Activated T-cell treated with anti-CD3 and anti-CD28 coated beads for 1 hour (primary cell): ENCODE data around the gene ZBTB37.
A peak's percentile ranks its signal among the peaks of the same experiment; 100 is the strongest.
"Not testable (repeated sequence)": the region's sequence is repeated elsewhere in the genome, so short reads cannot be mapped to it uniquely, and the experiment has no call there.

Experiments used
- DNase-seq: peaks from one replicate; pipeline ENCODE4 v3.0.0-alpha.2; 2020; ENCODE audit warnings: low read depth

Gene ZBTB37

DNA sequence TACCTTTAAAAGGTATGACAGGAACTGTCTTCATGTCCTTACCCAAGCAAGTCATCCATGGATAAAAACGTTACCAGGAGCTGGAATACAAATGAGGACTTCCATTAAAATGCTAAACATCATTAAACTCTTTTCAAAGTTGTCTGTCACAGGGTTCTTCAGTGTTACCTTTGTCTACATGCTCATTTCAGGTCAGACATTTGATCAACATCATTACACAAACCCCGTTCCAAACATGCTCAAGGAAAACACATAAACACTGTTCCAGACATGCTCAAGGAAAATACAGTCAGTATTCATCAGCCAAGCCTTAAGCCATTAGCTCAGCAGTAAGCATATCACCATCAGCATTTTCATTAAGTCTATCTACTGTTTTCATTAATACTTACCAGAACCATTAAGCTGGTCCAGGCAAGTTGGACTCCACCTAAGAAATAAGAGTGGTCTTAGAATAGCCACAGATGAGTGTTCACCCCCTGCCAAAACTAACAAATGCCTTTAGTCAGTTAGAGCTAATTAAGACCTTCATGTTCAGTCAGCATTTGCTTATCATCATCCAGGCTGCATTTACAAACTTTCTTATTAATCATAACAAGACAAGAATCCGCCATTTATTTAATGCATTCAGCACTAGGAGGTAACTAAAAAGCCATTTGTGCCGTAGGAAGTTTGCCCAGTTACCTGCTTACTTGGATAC is 2.6 kb upstream of the ZBTB37 start:
- DNase-seq = no peak

GRCh38 chr1:173866413-173867115 is 1.6 kb upstream of the ZBTB37 start:
- DNase-seq = no peak

DNA sequence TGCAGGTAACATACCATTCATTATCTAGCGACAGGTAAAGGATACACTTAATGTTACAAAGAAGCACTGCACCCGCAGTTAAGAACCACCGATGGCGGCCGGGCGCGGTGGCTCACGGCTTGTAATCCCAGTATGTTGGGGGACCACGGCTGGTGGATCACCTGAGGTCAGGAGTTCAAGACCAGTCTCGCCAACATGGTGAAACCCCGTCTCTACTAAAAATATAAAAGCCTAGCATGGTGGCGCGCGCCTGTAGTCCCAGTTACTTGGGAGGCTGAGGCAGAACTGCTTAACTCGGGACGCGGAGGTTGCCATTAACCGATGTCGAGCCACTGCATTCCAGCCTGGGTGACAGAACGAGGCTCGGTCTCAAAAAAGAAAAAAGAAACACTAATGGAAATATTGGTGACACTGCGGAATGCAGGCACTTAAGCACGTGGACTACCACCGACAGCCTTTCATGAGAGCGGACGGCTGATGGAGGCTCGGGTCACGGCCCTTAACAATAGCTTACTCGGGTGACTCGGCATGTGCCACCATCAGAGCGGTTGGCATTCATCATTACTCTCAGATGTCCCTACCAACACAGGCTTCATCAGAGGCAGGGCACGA is 933 bp upstream of the ZBTB37 start:
- no peak for DNase-seq

- DNase-seq = peak; percentile 98
Observed at GRCh38 chr1:173867753-173868265, 371 bp upstream of the ZBTB37 start, which contains the start of gene GAS5. Gene GAS5 (minus strand): TSS chr1:173867989.

DNA sequence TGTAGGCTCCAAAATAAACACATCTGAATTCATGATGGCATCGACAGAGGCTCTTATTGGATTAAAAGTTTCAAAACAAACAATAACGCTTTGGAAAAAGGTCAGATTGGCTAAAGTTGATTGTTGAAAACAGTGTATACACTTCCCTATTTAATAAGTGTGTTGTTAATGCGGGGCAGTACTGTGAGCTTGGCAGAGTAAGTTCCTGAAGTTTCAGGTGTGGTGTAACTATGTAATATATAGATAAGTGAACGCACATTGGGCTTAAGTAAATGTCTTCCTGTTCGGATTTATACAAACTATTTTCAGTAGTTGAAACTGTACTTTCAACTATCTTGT is 810 bp downstream of the ZBTB37 start:
- no peak for DNase-seq

DNA sequence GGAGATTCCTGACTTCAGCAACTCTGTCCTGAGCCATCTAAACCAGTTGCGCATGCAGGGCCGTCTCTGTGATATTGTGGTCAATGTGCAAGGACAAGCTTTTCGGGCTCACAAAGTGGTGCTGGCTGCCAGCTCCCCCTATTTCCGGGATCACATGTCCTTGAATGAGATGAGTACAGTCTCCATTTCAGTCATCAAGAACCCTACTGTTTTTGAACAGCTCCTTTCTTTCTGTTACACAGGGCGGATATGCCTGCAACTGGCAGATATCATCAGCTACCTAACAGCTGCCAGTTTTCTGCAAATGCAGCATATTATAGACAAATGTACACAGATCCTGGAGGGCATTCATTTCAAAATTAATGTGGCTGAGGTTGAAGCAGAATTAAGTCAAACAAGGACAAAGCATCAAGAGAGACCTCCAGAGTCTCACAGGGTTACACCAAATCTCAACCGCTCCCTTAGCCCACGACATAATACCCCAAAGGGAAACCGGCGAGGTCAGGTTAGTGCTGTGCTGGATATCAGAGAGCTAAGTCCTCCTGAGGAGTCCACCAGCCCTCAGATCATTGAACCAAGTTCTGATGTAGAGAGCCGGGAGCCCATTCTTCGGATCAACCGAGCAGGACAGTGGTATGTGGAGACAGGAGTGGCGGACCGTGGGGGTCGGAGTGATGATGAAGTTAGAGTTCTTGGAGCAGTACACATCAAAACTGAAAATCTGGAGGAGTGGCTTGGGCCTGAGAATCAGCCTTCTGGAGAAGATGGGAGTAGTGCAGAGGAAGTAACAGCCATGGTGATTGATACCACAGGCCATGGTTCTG is 2.3 kb downstream of the ZBTB37 start:
- DNase-seq = no peak

DNA sequence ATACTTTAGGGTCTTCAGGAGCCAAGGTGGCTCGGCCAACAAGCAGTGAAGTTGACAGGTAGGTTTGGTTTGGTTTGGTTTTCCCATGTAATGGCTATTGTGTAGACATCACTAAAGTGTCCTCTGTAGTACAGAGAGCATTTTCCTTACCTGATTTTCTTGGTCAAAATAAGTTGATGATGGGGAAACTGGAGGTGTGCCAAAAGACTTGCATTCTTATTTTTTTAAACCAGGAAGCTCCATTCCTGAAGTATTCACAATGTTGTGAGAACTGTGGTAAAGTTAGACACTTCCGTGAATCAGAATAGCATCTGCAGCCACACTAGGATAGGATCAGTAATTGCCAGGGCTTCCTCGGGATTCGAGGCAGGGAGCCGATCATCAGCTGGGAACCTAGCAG is 2.9 kb downstream of the ZBTB37 start:
- DNase-seq = no peak

- no peak for DNase-seq
Observed at GRCh38 chr1:173871500-173871899, 3.3 kb downstream of the ZBTB37 start.

GRCh38 chr1:173876732-173877131 is 8.6 kb downstream of the ZBTB37 start:
- no peak for DNase-seq

GRCh38 chr1:173878251-173878650 is 10.1 kb downstream of the ZBTB37 start:
- no peak for DNase-seq

DNA sequence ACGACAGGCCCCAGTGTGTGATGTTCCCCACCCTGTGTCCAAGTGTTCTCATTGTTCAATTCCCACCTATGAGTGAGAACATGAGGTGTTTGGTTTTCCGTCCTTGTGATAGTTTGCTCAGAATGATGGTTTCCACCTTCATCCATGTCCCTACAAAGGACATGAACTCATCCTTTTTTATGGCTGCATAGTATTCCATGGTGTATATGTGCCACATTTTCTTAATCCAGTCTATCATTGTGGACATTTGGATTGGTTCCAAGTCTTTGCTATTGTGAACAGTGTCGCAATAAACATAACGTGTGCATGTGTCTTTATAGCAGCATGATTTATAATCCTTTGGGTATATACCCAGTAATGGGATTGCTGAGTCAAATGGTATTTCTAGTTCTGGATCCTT is 12.9 kb downstream of the ZBTB37 start:
- not testable (repeated sequence) for DNase-seq

- DNase-seq = no peak
Observed at GRCh38 chr1:173884701-173885100, 16.5 kb downstream of the ZBTB37 start.

DNA sequence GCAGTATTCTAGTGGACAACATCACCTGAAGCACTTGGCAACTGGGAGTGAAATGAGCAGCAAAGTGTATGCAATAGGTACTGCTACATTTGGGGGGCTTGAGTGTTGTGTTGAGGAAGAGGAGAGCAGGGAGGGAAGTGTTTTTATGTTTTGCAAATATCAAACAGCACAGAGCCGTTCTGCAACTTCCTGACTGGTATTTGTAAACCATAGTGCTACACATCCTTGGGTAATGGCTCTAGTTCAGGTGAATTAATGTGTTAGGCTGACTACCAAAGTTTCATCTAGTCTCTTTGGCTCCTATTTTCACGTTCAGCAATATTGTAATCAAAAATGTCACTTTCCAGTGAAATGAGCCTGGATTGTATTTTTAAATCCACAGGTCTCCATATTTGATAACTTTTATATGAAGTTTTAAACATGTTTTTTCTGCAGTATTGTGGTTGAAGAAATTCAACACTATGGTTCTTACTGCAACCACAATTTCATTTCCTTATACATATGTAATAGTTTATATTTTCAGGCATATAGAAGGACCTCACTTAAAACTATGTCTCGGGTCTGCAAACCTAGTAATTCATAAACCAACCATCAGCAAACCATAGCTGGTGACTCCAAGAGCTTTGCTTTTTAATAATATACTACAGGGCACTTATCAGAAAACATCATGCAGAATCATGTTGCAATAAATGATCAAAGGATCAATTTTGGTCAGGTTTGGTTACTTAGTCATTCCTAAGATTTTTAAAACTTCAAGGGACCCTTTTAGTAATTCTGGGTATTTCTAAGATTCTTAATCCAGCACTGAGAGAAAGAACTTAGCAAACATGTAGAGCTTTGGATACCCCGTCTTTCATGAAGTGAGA is 18.8 kb downstream of the ZBTB37 start:
- no peak for DNase-seq

GRCh38 chr1:173887627-173888026 is 19.4 kb downstream of the ZBTB37 start:
- no peak for DNase-seq

DNA sequence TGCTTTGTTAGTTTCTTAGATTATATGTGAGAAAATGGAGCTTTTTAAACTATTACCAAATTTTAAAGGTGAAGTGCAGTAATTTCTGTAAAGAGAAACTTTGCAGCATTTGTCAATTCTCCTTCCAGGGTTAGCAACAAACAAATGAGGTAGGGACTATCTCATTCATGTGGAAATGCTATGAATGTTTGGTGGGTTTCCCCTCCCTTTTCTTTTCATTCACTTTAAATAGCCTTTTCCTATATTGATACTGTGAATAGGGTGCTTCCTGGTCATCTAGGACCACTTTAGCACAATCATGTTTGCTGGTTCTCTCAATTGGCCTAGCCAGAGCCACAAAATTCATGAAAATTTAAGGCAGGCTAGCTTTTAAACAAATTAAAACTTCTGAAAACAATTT is 20.6 kb downstream of the ZBTB37 start:
- DNase-seq = no peak

- no peak for DNase-seq
Observed at GRCh38 chr1:173889885-173890284, 21.7 kb downstream of the ZBTB37 start.

DNA sequence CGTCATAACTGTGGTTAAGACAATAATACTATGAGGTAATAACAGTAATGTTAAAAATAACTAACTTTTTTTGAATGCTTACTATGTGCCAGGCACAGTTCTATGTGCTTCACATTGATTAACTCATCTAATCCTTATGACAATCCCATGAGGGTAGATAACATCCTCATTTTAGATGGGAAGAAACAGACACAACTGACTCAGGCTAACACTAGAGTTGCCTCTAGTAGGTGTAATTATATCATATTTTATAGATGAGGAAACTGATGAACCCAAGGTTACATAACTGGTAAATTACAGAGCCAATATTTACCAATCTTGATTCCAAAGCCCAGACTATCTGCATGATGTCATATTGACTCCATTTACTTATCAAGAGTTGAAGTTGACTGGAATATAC is 25.4 kb downstream of the ZBTB37 start:
- no peak for DNase-seq

- DNase-seq = no peak
Observed at GRCh38 chr1:173894189-173894588, 26.0 kb downstream of the ZBTB37 start.

DNA sequence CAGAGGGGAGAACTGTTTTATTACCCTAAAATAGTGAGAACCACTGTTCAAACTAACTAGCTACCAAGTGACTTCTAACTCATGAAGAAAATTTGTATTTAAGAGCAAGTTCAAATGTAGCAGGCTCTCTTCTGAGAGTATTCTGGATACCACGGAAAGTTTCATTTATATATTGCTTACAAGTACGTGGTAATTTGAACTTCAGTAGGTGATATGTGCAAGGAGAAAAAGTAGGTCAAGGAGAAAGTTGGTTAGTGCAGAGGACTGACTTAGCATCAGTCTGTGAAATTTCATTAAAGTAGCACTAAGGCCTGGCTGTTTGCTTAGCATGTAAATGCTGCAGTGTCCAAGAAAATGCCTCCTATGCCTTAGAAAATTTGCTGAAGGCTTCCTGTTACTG is 32.2 kb downstream of the ZBTB37 start:
- DNase-seq = no peak

GRCh38 chr1:173900992-173901391 is 32.8 kb downstream of the ZBTB37 start:
- DNase-seq = no peak

DNA sequence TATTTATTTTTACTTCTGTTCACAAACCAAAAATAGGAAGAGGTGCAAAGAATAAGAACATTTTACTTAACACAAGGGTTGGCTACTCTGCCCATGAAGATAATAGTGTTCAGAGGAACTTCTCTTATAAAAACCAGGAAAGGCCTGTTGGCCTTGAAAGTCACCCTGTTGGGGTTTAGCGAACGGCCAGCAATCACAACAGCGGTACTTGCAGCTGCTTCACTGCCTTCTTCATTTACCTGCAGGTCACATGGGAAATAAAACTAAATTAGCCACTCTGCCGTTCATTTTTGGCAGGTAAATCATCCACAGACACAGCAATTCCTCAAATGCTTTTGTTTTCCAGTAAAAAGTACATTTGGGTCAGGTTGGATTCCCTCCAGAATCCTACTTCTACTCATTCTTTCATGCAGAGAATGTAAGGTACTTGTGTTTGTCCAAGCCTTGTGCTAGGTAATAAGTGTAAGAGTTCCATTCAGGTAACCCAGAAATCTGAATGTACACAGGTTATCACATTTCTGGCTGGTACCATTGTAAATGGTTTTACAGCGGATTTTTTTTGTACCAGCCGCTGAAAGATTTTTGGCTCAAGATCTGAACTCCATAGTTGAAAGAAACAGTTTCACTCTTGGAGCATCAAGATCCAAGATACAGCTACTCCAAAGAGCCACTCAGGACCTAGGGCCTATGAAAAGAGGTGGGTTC is 35.8 kb downstream of the ZBTB37 start:
- DNase-seq = no peak
